ENCODE results near the gene SLC15A1.

The SLC15A1 gene

DNA sequence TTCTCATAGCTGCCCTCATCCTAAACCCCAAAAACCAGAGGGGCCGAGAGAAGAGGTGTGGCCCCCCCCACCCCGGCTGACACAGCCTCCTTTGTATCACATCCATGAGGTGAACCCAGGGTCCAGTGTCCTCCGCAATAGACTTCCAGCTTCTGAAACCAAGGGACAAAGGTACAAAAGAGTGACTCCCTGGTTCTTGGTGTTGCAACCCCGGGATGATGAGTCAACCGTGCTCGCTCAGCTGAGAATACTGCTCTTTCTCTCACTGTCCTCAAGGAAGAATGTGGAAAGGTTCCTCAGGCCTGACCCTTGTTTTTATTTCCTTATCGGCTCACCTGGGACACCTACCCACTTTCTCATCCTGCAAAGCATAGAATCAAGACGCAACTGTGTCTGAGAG is 5.5 kb downstream of the SLC15A1 start:
- no peak for DNase-seq

- DNase-seq = no peak
These were observed 9.1 kb downstream of the SLC15A1 start for GRCh38 chr13:98743377-98743776.

DNA sequence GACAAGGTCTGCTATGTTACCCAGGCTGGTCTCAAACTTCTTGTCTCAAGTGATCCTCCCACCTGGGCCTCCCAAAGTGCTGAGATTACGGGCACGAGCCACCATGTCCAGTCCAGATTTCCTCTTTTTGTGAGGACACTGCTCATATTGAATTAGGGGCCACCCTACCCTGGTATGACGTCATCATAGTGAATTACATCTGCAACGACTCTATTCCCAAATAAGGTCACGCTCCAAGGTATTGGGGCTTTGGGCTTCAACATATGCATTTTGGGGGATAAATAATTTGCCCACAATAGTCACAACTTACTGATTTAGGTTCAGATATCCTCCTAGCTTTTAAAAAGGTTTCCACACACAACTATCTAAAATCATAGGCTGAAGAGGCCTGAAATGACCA is 9.5 kb downstream of the SLC15A1 start:
- no peak for DNase-seq

- DNase-seq = no peak
These were observed 10.6 kb downstream of the SLC15A1 start for GRCh38 chr13:98741741-98742435.

- no peak for DNase-seq
These were observed 12.3 kb downstream of the SLC15A1 start for GRCh38 chr13:98740131-98740530.

DNA sequence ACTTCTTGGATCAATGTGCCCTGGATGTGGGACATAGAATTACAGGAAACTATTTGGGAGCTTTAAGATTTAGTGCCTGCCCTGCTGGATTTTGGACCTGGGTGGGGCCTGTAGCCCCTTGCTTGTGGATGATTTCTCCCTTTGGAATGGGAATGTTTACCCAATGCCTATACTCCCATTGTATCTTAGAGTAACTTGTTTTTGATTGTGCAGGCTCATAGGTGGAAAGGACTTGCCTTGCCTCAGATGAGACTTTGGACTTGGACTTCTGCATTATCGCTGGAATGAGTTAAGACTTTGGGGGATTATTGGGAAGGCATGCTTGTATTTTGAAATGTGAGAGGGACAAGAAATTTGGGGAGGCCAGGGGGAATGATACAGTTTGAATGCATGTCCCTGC is 13.5 kb downstream of the SLC15A1 start:
- no peak for DNase-seq

- DNase-seq = no peak
These were observed 14.3 kb downstream of the SLC15A1 start for GRCh38 chr13:98738213-98738612.

DNA sequence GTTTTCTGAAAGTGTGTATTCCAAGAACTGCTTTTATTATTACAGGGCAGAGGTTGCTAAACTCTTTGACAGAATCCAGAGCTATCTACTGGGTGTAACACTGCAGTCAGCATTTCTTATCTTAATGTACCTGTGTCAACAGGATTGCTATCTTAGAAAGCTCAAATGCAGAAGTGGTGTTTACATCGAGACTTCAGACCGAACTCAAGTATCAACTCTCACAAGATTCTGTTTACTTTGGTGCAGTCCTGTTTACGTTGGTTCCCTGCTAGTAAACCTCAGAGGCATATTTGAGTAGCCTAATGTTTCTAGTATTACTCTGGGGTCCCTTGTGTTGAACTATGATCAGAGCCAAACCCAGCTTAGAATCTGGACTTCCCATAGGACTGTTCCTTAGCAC is 20.5 kb downstream of the SLC15A1 start:
- no peak for DNase-seq

GRCh38 chr13:98731038-98731437 is 21.4 kb downstream of the SLC15A1 start:
- DNase-seq = no peak

GRCh38 chr13:98730441-98730840 is 22.0 kb downstream of the SLC15A1 start:
- no peak for DNase-seq

GRCh38 chr13:98729658-98730057 is 22.8 kb downstream of the SLC15A1 start:
- DNase-seq = no peak

DNA sequence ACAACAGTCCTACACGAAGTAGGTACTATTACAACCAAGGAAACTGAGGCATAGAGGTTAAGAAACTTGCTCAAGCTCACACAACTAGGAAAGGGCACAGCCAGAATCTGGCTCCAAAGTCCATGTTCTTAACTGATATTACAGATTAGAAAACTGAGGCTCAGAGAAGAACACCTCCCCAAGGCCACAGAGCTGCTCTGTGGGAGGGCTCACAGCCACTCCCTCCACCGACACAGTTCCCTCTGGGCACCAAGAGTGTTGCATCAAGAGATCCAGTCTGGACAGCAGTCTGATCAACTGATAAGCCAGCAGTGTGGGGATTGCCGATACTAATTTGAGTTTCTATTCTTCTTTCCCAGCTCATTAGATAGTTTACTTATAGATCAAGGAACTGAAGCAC is 29.5 kb downstream of the SLC15A1 start:
- no peak for DNase-seq

DNA sequence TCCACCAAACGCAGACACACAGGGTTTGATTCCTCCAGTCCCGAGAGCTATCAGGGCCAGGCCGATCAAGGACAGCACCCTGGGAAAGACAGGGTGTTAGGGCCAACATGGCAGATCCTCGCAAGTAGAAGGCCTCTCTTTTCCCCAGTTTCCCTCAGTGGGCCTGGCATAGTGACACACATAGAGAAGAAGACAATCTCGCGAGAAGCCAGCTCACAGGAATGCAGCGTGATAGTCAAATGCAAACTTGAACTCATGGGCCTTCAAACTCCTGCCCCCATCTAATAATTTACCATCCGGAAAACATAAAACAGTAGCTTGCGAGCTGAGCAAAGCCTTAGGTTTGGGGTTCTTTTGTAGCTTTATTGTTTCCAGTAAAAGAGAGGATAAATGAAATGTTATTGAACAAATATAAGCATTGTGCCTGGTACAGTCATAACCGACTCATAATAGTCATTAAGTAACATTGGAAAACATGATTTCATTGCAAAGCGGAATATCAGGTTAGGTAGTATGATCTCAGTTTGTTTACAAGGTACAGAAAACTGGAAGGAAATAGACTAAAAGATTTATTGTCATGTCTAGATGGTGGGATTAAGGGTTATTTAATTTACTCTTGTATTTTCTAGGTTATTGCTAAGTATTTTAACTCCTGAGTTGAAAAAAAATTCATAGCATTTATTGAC is 30.5 kb downstream of the SLC15A1 start:
- no peak for DNase-seq

DNA sequence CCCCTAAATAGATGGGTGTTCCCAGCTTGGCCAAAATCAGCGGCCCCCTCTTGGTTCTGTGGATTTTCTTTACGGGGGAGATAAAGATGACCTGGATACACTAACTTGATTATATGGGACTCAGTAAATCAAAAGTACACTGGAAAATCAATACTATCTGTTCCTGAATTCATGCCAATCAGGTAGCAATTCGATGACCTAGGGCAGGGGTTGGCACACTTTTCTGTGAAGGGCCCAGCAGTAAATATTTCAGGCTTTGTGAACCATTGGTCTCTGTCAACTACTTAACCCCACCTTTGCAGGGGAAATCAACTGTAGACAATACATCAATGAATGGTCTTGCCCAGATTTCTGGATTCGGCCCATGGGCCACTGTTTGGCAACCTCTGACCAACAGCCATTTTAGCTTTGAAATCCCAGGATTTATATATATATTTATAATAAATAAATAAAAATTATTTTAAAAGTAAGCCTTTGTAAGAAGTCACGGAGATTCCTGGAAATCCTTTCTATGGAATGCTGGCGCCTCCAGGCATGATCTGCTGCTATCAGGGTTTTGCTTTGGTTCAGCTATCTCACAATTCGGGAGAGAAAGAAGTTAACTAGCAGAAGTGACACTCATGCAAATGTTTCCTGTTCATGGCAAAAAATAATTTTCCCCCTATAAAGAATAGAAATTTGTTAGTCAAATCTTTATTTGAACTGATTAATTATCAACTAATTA is 32.8 kb downstream of the SLC15A1 start:
- no peak for DNase-seq

- DNase-seq = no peak
These were observed 34.6 kb downstream of the SLC15A1 start for GRCh38 chr13:98717891-98718290.

DNA sequence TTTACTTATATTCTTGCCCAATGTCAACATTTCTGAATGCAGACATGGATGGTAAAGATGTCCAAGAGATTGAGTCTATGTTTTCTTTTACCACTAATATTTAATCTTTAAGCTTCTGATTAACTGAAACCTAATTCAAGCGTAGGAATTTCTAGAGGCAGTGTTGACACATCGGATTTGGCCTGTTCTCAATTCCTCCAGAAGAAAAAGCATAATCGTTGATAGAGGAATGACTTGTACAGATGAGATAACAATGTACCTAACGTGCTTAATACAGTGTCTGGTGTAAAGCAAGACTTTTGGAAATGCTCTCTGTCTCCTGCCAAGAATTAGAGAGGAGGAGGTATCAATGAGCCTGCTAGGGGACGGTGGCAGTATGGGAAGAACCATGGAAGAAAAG is 35.2 kb downstream of the SLC15A1 start:
- DNase-seq = no peak

GRCh38 chr13:98710521-98710920 is 42.0 kb downstream of the SLC15A1 start:
- no peak for DNase-seq

DNA sequence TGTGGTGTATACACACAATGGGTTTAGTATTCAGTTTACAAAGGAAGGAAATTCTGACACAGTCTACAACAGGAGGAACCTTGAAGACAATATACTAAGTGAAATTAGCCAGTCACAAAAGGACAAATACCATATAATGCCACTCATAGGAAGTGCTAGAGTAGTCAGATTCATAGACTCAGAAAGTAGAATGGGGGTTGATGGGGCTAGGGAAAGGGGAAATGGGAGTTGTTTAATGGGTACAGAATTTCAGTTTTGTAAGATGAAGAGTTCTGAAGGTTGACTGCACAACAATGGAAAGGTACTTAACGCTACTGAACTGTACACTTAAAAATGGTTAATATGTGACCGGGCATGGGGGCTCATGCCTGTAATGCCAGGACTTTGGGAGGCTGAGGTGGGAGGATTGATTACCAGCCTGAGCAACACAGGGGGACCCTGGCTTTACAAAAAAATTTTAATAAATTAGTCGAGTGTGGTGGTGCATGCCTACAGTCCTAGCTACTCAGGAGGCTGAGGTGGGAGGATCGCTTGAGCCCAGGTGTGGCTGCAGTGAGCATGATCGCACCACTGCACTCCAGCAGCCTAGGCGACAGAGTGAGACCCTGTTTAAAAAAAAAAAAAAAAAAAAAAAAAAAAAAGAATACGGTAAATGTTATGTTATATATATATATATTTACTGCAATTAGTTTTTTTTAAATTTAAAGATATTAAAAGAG is 45.0 kb downstream of the SLC15A1 start:
- DNase-seq = no peak

DNA sequence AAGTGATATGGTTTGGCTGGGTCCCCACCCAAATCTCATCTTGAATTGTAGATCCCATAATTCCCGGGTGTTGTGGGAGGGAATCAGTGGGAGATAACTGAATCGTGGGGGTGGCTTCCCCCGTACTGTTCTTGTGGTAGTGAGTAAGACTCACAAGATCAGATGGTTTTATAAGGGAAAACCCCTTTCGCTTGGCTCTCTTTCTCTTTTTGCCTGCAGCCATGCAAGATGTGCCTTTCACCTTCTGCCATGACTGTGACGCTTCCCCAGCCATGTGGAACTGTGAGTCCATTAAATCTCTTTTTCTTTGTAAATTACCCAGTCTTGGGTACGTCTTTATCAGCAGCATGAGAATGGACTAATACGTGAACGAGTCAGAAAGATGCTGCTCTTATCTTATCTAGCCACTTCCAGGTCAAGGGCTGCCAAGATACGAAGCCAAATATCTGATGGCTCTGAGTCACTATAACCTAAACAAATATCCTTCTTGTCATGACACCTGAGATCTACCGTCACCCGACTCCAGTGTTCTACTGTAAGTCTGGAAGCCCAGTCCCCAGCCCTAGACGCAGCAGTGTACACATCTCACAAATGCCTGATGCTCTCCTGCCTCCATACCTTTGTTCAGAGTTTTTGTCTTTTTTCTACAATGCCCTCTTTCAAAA is 45.9 kb downstream of the SLC15A1 start:
- no peak for DNase-seq

- no peak for DNase-seq
These were observed 54.7 kb downstream of the SLC15A1 start for GRCh38 chr13:98697791-98698190.

DNA sequence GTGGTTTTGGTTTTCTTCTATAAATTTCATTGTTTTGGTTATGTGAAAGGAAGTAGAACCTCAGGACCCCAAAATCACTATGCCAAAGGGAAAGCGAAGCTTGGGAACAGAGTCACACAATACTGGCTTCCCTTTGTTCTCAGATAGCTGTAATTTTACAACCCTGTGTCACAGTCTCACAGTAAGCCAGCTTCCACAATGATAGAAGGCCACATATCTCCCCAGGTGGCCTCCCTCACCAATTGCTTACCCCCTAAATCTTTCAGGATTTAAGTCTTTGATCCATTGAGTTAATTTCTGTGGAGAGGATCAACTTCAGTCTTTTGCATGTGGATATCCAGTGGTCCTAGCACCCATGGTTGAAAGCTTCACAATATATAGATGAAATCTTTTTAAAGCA is 58.7 kb downstream of the SLC15A1 start:
- no peak for DNase-seq

GRCh38 chr13:98691360-98691759 is 61.1 kb downstream of the SLC15A1 start:
- no peak for DNase-seq

Data from NCI-H1694 (cell line).